DOHH2 (cell line): ENCODE results near the gene SLC6A6.

Experiments
- H3F3A ChIP-seq: fragments of 200-600 bp; sonication (generic), shearing (Covaris generic); 2 replicates; pipeline ENCODE4 v1.6.0; 2016; ENCODE audit warnings: antibody characterized with exemption, mild to moderate bottlenecking; ENCODE audit not compliant: control insufficient read depth, insufficient read depth
- H3K27ac ChIP-seq: fragments of 200-600 bp; sonication (generic); 2 replicates; pipeline ENCODE4 v1.5.1; 2014; ENCODE audit warnings: low read depth, mild to moderate bottlenecking, low read length, moderate library complexity
- H3K27me3 ChIP-seq: fragments of 200-600 bp; sonication (generic); 2 replicates; pipeline ENCODE4 v1.6.1; 2014; ENCODE audit warnings: mild to moderate bottlenecking, low read length, mixed read lengths; ENCODE audit not compliant: control insufficient read depth
- H3K36me3 ChIP-seq: fragments of 200-600 bp; sonication (generic); 2 replicates; pipeline ENCODE4 v1.6.1; 2014; ENCODE audit warnings: mild to moderate bottlenecking, low read length, moderate library complexity, mixed read lengths; ENCODE audit not compliant: control insufficient read depth
- H3K4me1 ChIP-seq: fragments of 200-600 bp; sonication (generic); 2 replicates; pipeline ENCODE4 v1.6.1; 2014; ENCODE audit warnings: mild to moderate bottlenecking, low read length, mixed read lengths; ENCODE audit not compliant: control insufficient read depth
- H3K4me2 ChIP-seq: fragments of 200-600 bp; sonication (generic); 2 replicates; pipeline ENCODE4 v1.6.0; 2014; ENCODE audit warnings: mild to moderate bottlenecking, low read length, moderate library complexity
- H3K4me3 ChIP-seq: fragments of 200-600 bp; sonication (generic); 2 replicates; pipeline ENCODE4 v1.5.1; 2014; ENCODE audit warnings: mild to moderate bottlenecking, low read length, mixed read lengths
- H3K79me2 ChIP-seq: fragments of 200-600 bp; sonication (generic); 2 replicates; pipeline ENCODE4 v1.6.1; 2014; ENCODE audit warnings: mild to moderate bottlenecking, low read length, mixed read lengths; ENCODE audit not compliant: control insufficient read depth
- H3K9me2 ChIP-seq: fragments of 200-600 bp; sonication (generic); replicated peaks from 2 replicates; pipeline ENCODE4 v1.6.1; 2014; ENCODE audit warnings: mild to moderate bottlenecking, low read length, mixed read lengths; ENCODE audit not compliant: control insufficient read depth
- H3K9me3 ChIP-seq: fragments of 200-600 bp; sonication (generic); 2 replicates; pipeline ENCODE4 v1.6.1; 2014; ENCODE audit warnings: antibody characterized with exemption, low read length, mixed read lengths; ENCODE audit not compliant: control insufficient read depth, insufficient read depth
- H4K20me1 ChIP-seq: fragments of 200-600 bp; sonication (generic); 2 replicates; pipeline ENCODE4 v1.6.0; 2014; ENCODE audit warnings: low read depth, mild to moderate bottlenecking, antibody characterized with exemption, low read length, moderate library complexity; ENCODE audit not compliant: control insufficient read depth, insufficient read depth
- CTCF ChIP-seq: fragments of 200-600 bp; sonication (generic); IDR thresholded peaks from one replicate; pipeline ENCODE4 v1.5.1; 2014; ENCODE audit warnings: antibody characterized with exemption, mild to moderate bottlenecking, low read depth, low read length; ENCODE audit not compliant: poor library complexity, severe bottlenecking
- EZH2phosphoT487 ChIP-seq: fragments of 200-600 bp; sonication (generic); IDR thresholded peaks from 2 replicates; pipeline ENCODE4 v1.6.1; 2017; ENCODE audit warnings: borderline replicate concordance, mild to moderate bottlenecking, antibody characterized with exemption, low read length, moderate library complexity, mixed read lengths

SLC6A6 gene

GRCh38 chr3:14358426-14359211, 43.8 kb upstream of the SLC6A6 start:
- no peak for TF ChIP-seq CTCF
- TF ChIP-seq EZH2phosphoT487 = no peak
- H3K4me2 ChIP-seq = no peak overlapping the region
- H3F3A ChIP-seq = no peaks in the 10 kb centered on the region
- no peaks in the 10 kb centered on the region for H3K36me3 ChIP-seq
- H3K4me1 ChIP-seq = no peaks in the 10 kb centered on the region
- no peaks in the 10 kb centered on the region for H3K9me2 ChIP-seq
- H3K27ac ChIP-seq = no peak overlapping the region
- peaks cover 5% of the 10 kb centered on the region for H3K27me3 ChIP-seq
- no peaks in the 10 kb centered on the region for H4K20me1 ChIP-seq
- no peaks in the 10 kb centered on the region for H3K9me3 ChIP-seq
- no peaks in the 10 kb centered on the region for H3K79me2 ChIP-seq
- no peak overlapping the region for H3K4me3 ChIP-seq

- no peak overlapping the region for H3K4me2 ChIP-seq
- TF ChIP-seq EZH2phosphoT487 = no peak
- TF ChIP-seq CTCF = no peak
- H3K36me3 ChIP-seq = no peaks in the 10 kb centered on the region
- H4K20me1 ChIP-seq = no peaks in the 10 kb centered on the region
- H3K27ac ChIP-seq = no peak overlapping the region
- H3K4me1 ChIP-seq = no peaks in the 10 kb centered on the region
- no peaks in the 10 kb centered on the region for H3K79me2 ChIP-seq
- no peak overlapping the region for H3K4me3 ChIP-seq
- H3K9me3 ChIP-seq = no peaks in the 10 kb centered on the region
- H3K27me3 ChIP-seq = peaks cover 6% of the 10 kb centered on the region
- no peaks in the 10 kb centered on the region for H3K9me2 ChIP-seq
- H3F3A ChIP-seq = no peaks in the 10 kb centered on the region
Observed at GRCh38 chr3:14359348-14359747, 43.1 kb upstream of the SLC6A6 start.

GRCh38 chr3:14360123-14360881, 42.1 kb upstream of the SLC6A6 start:
- H3F3A ChIP-seq = no peaks in the 10 kb centered on the region
- no peaks in the 10 kb centered on the region for H3K9me2 ChIP-seq
- peaks cover 8% of the 10 kb centered on the region for H3K27me3 ChIP-seq
- TF ChIP-seq EZH2phosphoT487 = no peak
- no peak for TF ChIP-seq CTCF
- no peak overlapping the region for H3K27ac ChIP-seq
- H3K36me3 ChIP-seq = no peaks in the 10 kb centered on the region
- H4K20me1 ChIP-seq = no peaks in the 10 kb centered on the region
- no peak overlapping the region for H3K4me2 ChIP-seq
- no peaks in the 10 kb centered on the region for H3K79me2 ChIP-seq
- no peak overlapping the region for H3K4me3 ChIP-seq
- no peaks in the 10 kb centered on the region for H3K9me3 ChIP-seq
- H3K4me1 ChIP-seq = no peaks in the 10 kb centered on the region
